GM12878 (cell line): ENCODE data around the gene PPARD. TPM values are rescaled to one million over a fixed set of nuclear protein-coding genes. Genes with fewer than 3 reads are reported as not detected.

Experiments
- ASH2L ChIP-seq: fragments of 300-600, 200-600 bp; sonication (generic); IDR thresholded peaks from 2 replicates; pipeline ENCODE4 v1.6.1; 2017; ENCODE audit warnings: low read depth, mild to moderate bottlenecking, borderline replicate concordance
- BACH1 ChIP-seq: fragments of 450-650 bp; IDR thresholded peaks from 2 replicates; pipeline ENCODE4 v1.6.1; 2017; ENCODE audit warnings: mild to moderate bottlenecking, borderline replicate concordance
- BMI1 ChIP-seq: fragments of 450-650 bp; IDR thresholded peaks from 2 replicates; pipeline ENCODE4 v1.6.1; 2016; ENCODE audit warnings: mild to moderate bottlenecking, moderate library complexity, borderline replicate concordance
- CHD4 ChIP-seq: fragments of 200-600 bp; sonication (generic); IDR thresholded peaks from 2 replicates; pipeline ENCODE4 v1.6.1; 2016; ENCODE audit warnings: mild to moderate bottlenecking
- EP300 ChIP-seq, 2 experiments: fragments of 150-350 bp in 1 of 2; IDR thresholded peaks; 2 replicates each; pipeline ENCODE4 v1.6.1; 2011 to 2012; ENCODE audit warnings: low read depth in 2 of 2, low read length in 2 of 2, borderline replicate concordance in 1 of 2, improper control_type of control experiment in 1 of 2, inconsistent platforms in 1 of 2; ENCODE audit not compliant: control insufficient read depth in 1 of 2
- ESRRA ChIP-seq: IDR thresholded peaks from 2 replicates; pipeline ENCODE4 v1.6.1; 2012; ENCODE audit warnings: mild to moderate bottlenecking, low read length, improper control_type of control experiment
- EZH2 ChIP-seq: IDR thresholded peaks from 2 replicates; pipeline ENCODE4 v1.6.1; 2012; ENCODE audit warnings: low read depth, mild to moderate bottlenecking, control low read depth, inconsistent platforms, low read length, borderline replicate concordance; ENCODE audit not compliant: control insufficient read depth
- FOXM1 ChIP-seq: IDR thresholded peaks from 2 replicates; pipeline ENCODE4 v1.6.1; 2012; ENCODE audit warnings: low read depth, mild to moderate bottlenecking, inconsistent platforms, low read length, moderate library complexity
- HDAC2 ChIP-seq: fragments of 200-600 bp; sonication (generic); IDR thresholded peaks from 2 replicates; pipeline ENCODE4 v1.6.1; 2017
- IKZF2 ChIP-seq, 2 experiments: fragments of 450-650 bp; IDR thresholded peaks; 2 replicates each; pipeline ENCODE4 v1.6.1; 2017; ENCODE audit warnings: mild to moderate bottlenecking in 2 of 2, moderate library complexity in 2 of 2
- JUND ChIP-seq: IDR thresholded peaks from 2 replicates; pipeline ENCODE4 v1.6.1; 2012; ENCODE audit warnings: low read depth, mild to moderate bottlenecking, low read length, improper control_type of control experiment, moderate library complexity
- MYB ChIP-seq: fragments of 150-350 bp; IDR thresholded peaks from 2 replicates; pipeline ENCODE4 v1.6.1; 2014; ENCODE audit warnings: mild to moderate bottlenecking, low read depth, low read length, borderline replicate concordance
- NFXL1 ChIP-seq: fragments of 450-650 bp; IDR thresholded peaks from 2 replicates; pipeline ENCODE4 v1.6.1; 2017; ENCODE audit warnings: antibody characterized with exemption, mild to moderate bottlenecking, borderline replicate concordance
- NFYA ChIP-seq: IDR thresholded peaks from 2 replicates; pipeline ENCODE4 v1.6.1; 2011; ENCODE audit warnings: low read depth, mild to moderate bottlenecking, low read length, improper control_type of control experiment, borderline replicate concordance
- NFYB ChIP-seq: IDR thresholded peaks from 2 replicates; pipeline ENCODE4 v1.6.1; 2011; ENCODE audit warnings: low read depth, mild to moderate bottlenecking, low read length, improper control_type of control experiment, moderate library complexity; ENCODE audit not compliant: insufficient read depth
- RUNX3 ChIP-seq: IDR thresholded peaks from 2 replicates; pipeline ENCODE4 v1.6.1; 2012; ENCODE audit warnings: low read length, inconsistent platforms
- SMARCA5 ChIP-seq: fragments of 450-650 bp; IDR thresholded peaks from 2 replicates; pipeline ENCODE4 v1.6.1; 2017; ENCODE audit warnings: mild to moderate bottlenecking
- SMC3 ChIP-seq: IDR thresholded peaks from 2 replicates; pipeline ENCODE4 v1.6.1; 2011; ENCODE audit warnings: low read length, improper control_type of control experiment, borderline replicate concordance
- TAF1 ChIP-seq: IDR thresholded peaks from 2 replicates; pipeline ENCODE4 v1.6.1; 2011; ENCODE audit warnings: mild to moderate bottlenecking, low read depth, low read length, borderline replicate concordance
- TARDBP ChIP-seq: IDR thresholded peaks from 2 replicates; pipeline ENCODE4 v1.6.1; 2016; ENCODE audit warnings: borderline replicate concordance
- WRNIP1 ChIP-seq: IDR thresholded peaks from 2 replicates; pipeline ENCODE4 v1.6.1; 2011; ENCODE audit warnings: low read depth, low read length, improper control_type of control experiment, borderline replicate concordance
- polyA plus RNA-seq, 11 experiments: library from polyadenylated mRNA; depleted of rRNA in 4 of 11; unstranded in 6 of 11; stranded (reverse) in 5 of 11; fragments of >200 nt; fragmentation: Nextera tagmentation in 4 of 11; fragmentation: Illumina TruSeq in 1 of 11; extraction: Ambion mirVana in 4 of 11; extraction: Trizol in 1 of 11; gene quantifications; 1 replicate in 1 of 11; 2 replicates in 10 of 11; pipeline versions ENCODE4 v1.2.1 to v1.2.3, GENCODE V29; 2011 to 2016; ENCODE audit warnings: inconsistent platforms in 2 of 11, missing spikeins in 2 of 11, low read depth in 1 of 11
- total RNA-seq, 4 experiments: library from RNA; depleted of rRNA in 3 of 4; stranded (reverse); fragments of >200 nt in 3 of 4; fragmentation: Illumina TruSeq in 1 of 4; extraction: Trizol in 1 of 4; gene quantifications; 2 replicates each; pipeline versions ENCODE4 v1.2.1 to v1.2.3, GENCODE V29; 2013 to 2021
- TF ChIP-seq, protein P1 (sequence below): fragments of 450-650 bp; IDR thresholded peaks from 2 replicates; pipeline ENCODE4 v1.6.1; 2017; ENCODE audit warnings: mild to moderate bottlenecking
- TF ChIP-seq, protein P2 (sequence below): IDR thresholded peaks from 2 replicates; pipeline ENCODE4 v1.6.1; 2011; ENCODE audit warnings: low read depth, mild to moderate bottlenecking, low read length, moderate library complexity, borderline replicate concordance; ENCODE audit errors: extremely low read depth
- TF ChIP-seq, protein P3 (sequence below): fragments of 450-650 bp; conservative IDR thresholded peaks from 2 replicates; pipeline ENCODE4 v1.6.1; 2017; ENCODE audit warnings: mild to moderate bottlenecking, moderate library complexity
- TF ChIP-seq, protein P4 (sequence below): IDR thresholded peaks from 2 replicates; pipeline ENCODE4 v1.6.1; 2012; ENCODE audit warnings: low read depth, low read length, improper control_type of control experiment

Gene PPARD
- total and polyA plus RNA-seq, 10 of the 15 experiments (the other 5 are each of a cell fraction or from before 2014, with no cell fraction given) = 0.05 to 12.6 (median 6.7) TPM

- TF ChIP-seq, protein P1, sequence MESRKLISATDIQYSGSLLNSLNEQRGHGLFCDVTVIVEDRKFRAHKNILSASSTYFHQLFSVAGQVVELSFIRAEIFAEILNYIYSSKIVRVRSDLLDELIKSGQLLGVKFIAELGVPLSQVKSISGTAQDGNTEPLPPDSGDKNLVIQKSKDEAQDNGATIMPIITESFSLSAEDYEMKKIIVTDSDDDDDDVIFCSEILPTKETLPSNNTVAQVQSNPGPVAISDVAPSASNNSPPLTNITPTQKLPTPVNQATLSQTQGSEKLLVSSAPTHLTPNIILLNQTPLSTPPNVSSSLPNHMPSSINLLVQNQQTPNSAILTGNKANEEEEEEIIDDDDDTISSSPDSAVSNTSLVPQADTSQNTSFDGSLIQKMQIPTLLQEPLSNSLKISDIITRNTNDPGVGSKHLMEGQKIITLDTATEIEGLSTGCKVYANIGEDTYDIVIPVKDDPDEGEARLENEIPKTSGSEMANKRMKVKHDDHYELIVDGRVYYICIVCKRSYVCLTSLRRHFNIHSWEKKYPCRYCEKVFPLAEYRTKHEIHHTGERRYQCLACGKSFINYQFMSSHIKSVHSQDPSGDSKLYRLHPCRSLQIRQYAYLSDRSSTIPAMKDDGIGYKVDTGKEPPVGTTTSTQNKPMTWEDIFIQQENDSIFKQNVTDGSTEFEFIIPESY = no peak
- TF ChIP-seq ASH2L (no peak), EP300 (IDR thresholded peaks at IDR 0.05; ENCODE audit: borderline replicate concordance in 1 of 2, control insufficient read depth in 1 of 2, low read depth in 2 of 2, low read length in 2 of 2) (peak in 1 of 2 experiments; percentile 45; a peak in 1 of 4 replicates), MYB (peak; percentile 64; the same call in 1 of the 2 replicates), FOXM1 (0 out of 2 replicates have a peak, but pooled peaks have one; percentile 27), ESRRA (no peak), EZH2 (no peak), JUND (no peak), NFYA (no peak), TAF1 (peak; percentile 68; the same call in 1 of the 2 replicates), BACH1 (no peak; the same call in 1 of the 2 replicates), SMC3 (peak; percentile 95), BMI1 (no peak), SMARCA5 (peak; percentile 98), RUNX3 (peak; percentile 97), CHD4 (no peak), IKZF2 (IDR thresholded peaks at IDR 0.05) (peak in 1 of 2 experiments; percentile 16; a peak in 1 of 4 replicates), NFYB (no peak), HDAC2 (no peak), TARDBP (no peak; the same call in 1 of the 2 replicates), WRNIP1 (no peak), NFXL1 (no peak)
- TF ChIP-seq, protein P2, sequence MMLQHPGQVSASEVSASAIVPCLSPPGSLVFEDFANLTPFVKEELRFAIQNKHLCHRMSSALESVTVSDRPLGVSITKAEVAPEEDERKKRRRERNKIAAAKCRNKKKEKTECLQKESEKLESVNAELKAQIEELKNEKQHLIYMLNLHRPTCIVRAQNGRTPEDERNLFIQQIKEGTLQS = no peak
- TF ChIP-seq, protein P3, sequence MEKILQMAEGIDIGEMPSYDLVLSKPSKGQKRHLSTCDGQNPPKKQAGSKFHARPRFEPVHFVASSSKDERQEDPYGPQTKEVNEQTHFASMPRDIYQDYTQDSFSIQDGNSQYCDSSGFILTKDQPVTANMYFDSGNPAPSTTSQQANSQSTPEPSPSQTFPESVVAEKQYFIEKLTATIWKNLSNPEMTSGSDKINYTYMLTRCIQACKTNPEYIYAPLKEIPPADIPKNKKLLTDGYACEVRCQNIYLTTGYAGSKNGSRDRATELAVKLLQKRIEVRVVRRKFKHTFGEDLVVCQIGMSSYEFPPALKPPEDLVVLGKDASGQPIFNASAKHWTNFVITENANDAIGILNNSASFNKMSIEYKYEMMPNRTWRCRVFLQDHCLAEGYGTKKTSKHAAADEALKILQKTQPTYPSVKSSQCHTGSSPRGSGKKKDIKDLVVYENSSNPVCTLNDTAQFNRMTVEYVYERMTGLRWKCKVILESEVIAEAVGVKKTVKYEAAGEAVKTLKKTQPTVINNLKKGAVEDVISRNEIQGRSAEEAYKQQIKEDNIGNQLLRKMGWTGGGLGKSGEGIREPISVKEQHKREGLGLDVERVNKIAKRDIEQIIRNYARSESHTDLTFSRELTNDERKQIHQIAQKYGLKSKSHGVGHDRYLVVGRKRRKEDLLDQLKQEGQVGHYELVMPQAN = no peak; the same call in 1 of the 2 replicates
- TF ChIP-seq, protein P4, sequence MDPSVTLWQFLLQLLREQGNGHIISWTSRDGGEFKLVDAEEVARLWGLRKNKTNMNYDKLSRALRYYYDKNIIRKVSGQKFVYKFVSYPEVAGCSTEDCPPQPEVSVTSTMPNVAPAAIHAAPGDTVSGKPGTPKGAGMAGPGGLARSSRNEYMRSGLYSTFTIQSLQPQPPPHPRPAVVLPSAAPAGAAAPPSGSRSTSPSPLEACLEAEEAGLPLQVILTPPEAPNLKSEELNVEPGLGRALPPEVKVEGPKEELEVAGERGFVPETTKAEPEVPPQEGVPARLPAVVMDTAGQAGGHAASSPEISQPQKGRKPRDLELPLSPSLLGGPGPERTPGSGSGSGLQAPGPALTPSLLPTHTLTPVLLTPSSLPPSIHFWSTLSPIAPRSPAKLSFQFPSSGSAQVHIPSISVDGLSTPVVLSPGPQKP = peak; percentile 44
Measured at GRCh38 chr6:35297601-35298481, 44.5 kb upstream of the PPARD start, which contains the start of gene DEF6 (continued).
